Bone marrow (tissue), 2 donors: Measurements from ENCODE around the gene AGPS.
"Not testable (repeated sequence)": the region's sequence is repeated elsewhere in the genome, so short reads cannot be mapped to it uniquely, and the experiment has no call there.

Experiments used
- DNase-seq, 2 donors: peaks; one replicate each; lab custom pipeline; 2025; lab: John Stamatoyannopoulos, UW

AGPS gene

DNA sequence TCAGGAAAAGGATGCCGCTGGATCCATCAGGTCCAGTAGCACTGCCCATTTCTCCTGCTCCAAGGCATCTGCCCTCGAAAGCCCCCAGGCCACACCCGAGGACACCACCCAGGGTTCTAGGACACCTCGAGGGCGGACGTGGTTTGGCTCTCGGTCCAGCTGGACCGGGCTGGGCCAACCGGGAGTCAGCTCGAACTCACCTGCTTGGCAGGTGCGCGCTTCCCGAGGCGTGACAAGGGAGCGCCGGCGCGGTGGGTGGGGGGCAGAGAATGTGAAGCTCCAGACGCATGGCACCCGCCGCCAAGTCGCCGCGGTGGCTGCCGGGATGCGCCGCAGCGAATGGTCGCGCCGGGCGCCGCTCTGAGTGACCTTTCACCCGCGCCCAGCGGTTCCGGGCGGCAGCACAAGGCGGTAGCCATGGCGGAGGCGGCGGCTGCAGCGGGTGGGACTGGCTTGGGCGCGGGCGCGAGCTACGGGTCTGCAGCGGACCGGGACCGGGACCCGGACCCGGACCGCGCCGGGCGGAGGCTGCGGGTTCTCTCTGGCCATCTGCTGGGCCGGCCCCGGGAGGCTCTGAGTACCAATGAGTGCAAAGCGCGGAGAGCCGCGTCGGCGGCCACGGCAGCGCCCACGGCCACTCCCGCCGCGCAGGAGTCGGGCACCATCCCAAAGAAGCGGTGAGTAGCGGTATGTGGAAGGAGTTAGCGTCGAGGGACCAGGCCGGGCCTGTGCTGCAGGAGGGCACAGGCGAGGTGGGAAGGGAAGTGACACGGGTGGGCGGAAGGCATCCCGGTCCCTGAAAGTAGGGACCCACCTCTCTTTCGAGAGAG, at the start of gene AGPS:
Gene AGPS (plus strand): TSS at position 401 of the 830 bp plus-strand sequence. CDS start 17 bp downstream, at position 418.
- DNase-seq: peak; percentile 40 to 47

DNA sequence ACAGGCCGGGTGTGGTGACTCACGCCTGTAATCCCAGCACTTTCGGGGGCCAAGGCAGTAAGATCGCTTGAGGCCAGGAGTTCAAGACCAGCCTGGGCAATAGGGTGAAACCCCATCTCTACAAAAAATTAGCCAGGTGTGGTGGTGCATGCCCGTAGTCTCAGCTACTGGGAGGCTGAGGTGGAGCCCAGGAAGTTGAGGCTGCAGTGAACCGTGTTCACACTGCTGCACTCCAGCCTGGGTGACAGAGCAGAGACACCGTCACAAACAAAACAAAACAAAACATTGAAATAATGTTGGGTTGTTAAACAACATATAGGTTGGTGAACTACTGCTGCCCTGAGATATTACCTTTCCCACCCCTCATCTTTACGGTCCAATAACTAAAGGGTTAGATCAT, 48.8 kb upstream of the AGPS start:
- no peak for DNase-seq

GRCh38 chr2:177344316-177344715, 48.3 kb upstream of the AGPS start:
- DNase-seq: no peak

DNA sequence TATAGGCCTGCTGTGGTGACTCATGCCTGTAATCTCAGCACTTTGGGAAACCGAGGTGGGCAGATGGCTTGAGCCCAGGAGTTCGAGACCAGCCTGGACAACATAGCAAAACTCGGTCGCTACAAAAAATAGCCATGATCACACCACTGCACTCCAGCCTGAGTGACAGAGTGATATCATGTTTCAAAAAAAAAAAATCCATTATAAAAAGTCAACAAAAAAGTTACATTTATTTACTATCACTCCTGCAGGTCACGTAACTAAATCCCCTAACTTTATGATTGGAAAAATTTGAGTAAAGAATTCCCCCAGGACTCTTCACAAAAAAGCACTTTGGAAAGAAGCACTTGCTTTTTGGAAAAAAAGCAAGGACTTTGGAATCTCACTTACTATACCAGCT, 46.4 kb upstream of the AGPS start:
- DNase-seq: no peak

- DNase-seq: no peak
Observed at GRCh38 chr2:177347570-177347969, 45.0 kb upstream of the AGPS start.

DNA sequence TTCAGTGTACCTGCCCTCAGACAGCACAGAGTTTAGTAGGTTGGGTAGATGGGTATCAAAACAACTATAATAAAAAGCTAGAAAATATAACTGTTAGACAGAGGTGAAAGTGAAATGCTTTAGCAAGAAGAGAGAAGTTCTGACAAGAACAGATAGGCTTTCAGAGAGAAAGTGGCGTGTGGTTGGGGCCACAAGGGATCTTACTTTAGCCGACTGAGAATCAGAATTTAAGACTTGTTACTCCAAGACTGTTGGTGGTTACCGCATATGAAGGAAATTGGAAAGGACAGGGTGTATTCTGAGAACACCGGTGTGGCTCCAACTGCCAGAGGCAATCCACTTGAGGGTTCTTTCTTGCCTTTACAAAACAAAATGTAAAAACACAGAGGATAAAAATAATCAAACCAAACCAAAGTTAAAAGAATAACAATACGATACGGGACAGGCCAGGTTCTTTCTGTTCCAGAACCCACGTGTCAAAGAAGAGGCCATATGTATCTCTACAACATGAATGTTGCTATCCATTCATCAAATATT, 44.4 kb upstream of the AGPS start:
- peak in 1 of 2 donors; percentile 60 for DNase-seq

- no peak for DNase-seq
Observed at GRCh38 chr2:177348733-177349693, 43.6 kb upstream of the AGPS start.

GRCh38 chr2:177350624-177351023, 41.9 kb upstream of the AGPS start:
- not testable (repeated sequence) for DNase-seq

GRCh38 chr2:177351121-177351520, 41.5 kb upstream of the AGPS start:
- not testable (repeated sequence) for DNase-seq

GRCh38 chr2:177352441-177353186, 40.0 kb upstream of the AGPS start:
- peak in 1 of 2 donors; percentile 53 for DNase-seq

DNA sequence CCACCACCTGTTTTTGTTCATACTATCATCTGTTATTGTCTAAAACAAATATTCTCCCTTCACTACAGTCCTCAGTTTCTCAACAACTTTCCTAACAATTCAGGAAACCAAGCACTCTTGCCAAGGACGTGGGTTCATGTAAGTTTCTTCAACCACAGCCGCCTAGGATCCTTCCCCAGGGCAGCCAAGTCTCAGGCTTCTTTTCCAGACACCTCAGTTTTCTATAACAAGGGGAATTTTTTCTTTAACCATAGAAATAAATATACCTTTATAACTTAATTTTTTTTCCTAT, 39.4 kb upstream of the AGPS start:
- no peak for DNase-seq

DNA sequence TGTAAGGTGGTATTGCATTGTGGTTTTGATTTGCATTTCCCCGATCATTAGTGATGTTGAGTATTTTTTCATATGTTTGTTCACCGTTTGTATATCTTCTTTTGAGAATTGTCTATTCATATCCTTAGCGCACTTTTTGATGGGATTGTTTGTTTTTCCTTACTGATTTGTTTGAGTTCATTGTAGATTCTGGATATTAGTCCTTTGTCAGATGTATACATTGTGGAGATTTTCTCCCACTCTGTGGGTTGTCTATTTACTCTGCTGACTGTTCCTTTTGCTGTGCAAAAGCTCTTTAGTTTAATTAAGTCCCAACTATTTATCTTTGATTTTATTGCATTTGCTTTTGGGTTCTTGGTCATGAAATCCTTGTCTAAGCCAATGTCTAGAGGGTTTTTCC, 38.0 kb upstream of the AGPS start:
- DNase-seq: not testable (repeated sequence)

DNA sequence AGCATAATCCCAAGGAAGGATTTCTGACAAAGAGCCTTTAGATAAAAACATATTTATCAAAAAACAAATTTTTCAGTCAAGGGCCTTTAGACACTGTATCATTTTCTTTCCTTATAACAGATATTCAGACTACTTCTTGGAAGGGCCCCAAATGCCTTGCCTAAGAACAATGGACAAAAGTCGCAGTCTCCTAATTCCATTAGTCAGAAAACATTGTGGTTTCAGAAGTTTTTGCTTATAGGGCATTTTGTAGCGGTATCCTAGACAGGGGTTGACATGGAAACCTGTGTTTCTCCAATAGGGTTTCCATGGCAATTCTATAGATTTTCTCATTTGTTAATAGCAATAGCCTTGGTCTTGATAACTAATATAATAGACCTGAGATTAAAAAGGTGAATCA, 36.7 kb upstream of the AGPS start:
- DNase-seq: no peak

DNA sequence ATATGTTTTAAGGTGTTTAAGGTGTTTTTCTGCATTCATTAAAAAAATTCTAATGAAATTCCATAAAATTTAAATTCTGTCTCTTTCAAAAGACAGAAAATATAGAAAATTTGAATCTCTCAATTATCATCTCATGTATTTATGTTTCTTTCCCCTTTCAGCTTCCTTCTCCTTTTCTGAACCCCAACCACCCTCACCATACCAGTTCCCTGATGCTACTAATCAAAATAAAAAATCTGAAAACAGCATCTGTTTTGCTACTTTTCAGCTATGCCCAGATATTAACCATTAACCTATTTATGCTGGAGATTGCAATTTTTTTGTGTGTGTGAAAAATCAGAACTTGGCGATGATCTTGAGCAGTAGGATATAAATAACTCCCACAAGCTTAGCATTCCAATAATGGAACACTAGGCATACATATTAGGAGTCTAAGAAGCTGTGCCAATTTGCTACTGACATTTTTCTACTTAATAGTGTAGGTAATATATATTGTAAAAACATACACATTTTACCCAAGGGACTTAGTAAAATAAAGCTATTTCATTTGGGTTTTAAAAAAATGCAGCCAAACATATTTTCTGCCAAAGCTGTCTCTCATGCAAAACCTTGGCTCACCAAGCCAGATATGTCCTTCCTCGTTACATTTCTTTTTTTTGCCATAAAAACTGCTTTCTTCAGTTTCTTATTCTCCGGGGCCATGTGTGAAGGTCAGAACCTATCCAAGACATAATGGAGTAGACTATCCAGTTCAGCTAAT, 32.6 kb upstream of the AGPS start:
- DNase-seq: peak in 1 of 2 donors; percentile 30

DNA sequence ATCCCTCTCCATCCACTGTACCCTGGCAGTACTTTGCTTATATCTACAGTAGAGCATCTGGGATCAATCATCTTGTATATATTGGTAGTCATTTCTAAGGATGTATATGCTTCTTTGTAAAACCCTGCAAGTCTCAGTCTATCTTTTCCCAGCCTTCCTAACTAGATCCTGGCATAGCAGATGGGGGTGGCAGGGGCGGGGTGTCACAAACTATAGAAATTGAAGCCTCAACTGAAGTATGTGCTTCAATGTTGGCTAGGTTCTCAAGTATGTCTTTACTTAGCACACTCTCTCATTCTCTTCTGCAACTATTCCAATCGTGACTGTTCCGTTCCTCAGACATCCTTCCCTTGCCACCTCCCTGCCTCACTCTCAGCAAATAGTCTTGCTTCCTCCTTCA, 30.1 kb upstream of the AGPS start:
- DNase-seq: no peak

- DNase-seq: no peak
Observed at GRCh38 chr2:177363332-177363731, 29.2 kb upstream of the AGPS start.

DNA sequence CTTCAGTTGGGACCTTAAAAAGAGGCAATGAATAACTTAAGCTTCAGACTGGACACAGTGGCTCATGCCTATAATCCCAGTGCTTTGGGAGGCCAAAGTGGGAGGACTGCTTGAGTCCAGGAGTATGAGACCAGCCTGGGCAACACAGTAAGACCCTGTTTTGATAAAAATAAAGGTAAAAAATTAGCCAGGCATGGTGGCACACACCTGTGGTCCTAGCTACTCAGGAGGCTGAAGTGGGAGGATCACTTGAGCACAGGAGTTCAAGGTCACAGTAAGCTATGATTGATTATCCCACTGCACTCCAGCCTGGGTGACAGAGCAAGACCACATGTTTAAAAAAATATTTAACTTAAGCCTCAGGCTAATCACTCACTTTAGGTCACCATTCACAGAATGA, 26.8 kb upstream of the AGPS start:
- not testable (repeated sequence) for DNase-seq

GRCh38 chr2:177368023-177368422, 24.6 kb upstream of the AGPS start:
- not testable (repeated sequence) for DNase-seq

DNA sequence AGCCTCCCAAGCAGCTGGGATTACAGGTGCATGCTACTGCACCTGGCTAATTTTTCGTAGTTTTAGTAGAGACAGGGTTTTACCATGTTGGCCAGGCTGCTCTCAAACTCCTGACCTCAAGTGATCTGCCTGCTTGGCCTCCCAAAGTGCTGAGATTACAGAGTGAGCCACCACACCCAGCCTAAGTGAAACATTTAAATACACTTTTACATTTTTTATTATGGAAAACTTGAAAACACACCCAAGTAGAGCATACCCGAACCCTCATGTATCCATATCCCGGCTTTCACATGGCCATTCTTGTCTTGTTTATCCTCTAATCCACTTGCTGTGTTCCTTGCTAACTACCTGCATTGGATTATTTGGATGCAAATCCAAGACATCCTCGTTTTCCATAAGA, 13.2 kb upstream of the AGPS start:
- DNase-seq: no peak

DNA sequence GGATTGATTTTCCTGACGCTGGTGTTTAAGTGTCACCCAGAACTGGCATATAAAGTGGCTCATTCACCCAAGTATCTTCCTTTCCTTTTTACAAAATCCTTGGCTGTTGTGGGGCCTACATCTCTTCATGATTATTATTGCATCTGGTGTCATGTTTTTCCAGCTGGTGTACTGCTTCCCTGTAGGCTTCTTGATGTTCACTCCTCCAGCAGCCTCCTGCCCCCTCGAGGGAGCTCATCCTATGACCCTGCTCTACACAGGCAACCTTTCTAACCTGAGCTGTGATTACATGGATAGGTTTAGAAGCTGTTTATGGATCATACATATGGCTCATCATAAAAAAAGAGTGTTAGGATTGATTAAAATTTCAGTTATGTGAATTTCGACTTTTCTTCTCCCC, 12.4 kb upstream of the AGPS start:
- no peak for DNase-seq

DNA sequence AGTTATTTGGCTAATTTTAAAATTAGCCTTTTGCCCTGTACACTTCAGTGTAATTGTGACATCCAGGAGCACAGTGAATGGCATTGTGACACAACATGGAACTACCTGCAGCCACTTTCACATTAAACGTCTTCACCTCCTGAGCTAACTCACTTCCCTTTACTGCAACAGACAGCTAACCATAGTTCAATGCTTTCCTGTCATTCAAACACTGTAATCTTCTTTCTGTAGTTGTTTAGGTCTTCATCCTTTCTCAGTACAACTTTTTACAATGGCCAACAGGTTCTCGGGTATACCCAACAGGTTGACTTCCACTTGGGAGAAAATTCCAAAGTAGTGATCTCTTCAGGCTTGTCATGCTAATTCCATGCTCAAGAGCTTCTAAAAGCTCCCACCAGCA, 8.6 kb upstream of the AGPS start:
- peak in 1 of 2 donors; percentile 10 for DNase-seq
